ENCODE results near the gene NFAM1. TPM values are rescaled to one million over a fixed set of nuclear protein-coding genes. Genes with fewer than 3 reads are reported as not detected.

NFAM1 gene
- total and polyA plus RNA-seq, 5 donors, result 1.0 to 4.9 (median 2.8) TPM

GRCh38 chr22:42396621-42397331 lies 35.4 kb downstream of the NFAM1 start:
- Histone ChIP-seq H3K9me3 (ENCODE audit: control insufficient read depth, low read length) (no peaks in the 10 kb centered on the region), H3K4me1 (ENCODE audit: control insufficient read depth, insufficient read depth, low read length) (no peaks in the 10 kb centered on the region), H3K4me3 (ENCODE audit: low read length) (no peak overlapping the region), H3K27ac (ENCODE audit: low read length) (no peak overlapping the region), H3K27me3 (ENCODE audit: control insufficient read depth, insufficient read depth) (no peaks in the 10 kb centered on the region)
- intact Hi-C loops (cut with DNase I), result no loop called here
- peak in 1 of 3 donors; percentile 67 for DNase-seq
- ATAC-seq, result peak; percentile 39 to 54
- WGBS, result 57% methylated on average over 24 of the region's 24 CpGs

- H3K4me1 ChIP-seq (ENCODE audit: control insufficient read depth, insufficient read depth, low read length), result no peaks in the 10 kb centered on the region
- H3K27me3 ChIP-seq (ENCODE audit: control insufficient read depth, insufficient read depth), result no peaks in the 10 kb centered on the region
- H3K9me3 ChIP-seq (ENCODE audit: control insufficient read depth, low read length), result no peaks in the 10 kb centered on the region
- DNase-seq, result peak in 1 of 3 donors; percentile 5
- H3K4me3 ChIP-seq (ENCODE audit: low read length), result no peak overlapping the region
- intact Hi-C loops (cut with DNase I), result no loop called here
- 79% methylated on average over 7 of the region's 7 CpGs for WGBS
- no peak overlapping the region for H3K27ac ChIP-seq (ENCODE audit: low read length)
- ATAC-seq, result no peak
Measured at GRCh38 chr22:42389143-42389542, 43.1 kb downstream of the NFAM1 start.

DNA sequence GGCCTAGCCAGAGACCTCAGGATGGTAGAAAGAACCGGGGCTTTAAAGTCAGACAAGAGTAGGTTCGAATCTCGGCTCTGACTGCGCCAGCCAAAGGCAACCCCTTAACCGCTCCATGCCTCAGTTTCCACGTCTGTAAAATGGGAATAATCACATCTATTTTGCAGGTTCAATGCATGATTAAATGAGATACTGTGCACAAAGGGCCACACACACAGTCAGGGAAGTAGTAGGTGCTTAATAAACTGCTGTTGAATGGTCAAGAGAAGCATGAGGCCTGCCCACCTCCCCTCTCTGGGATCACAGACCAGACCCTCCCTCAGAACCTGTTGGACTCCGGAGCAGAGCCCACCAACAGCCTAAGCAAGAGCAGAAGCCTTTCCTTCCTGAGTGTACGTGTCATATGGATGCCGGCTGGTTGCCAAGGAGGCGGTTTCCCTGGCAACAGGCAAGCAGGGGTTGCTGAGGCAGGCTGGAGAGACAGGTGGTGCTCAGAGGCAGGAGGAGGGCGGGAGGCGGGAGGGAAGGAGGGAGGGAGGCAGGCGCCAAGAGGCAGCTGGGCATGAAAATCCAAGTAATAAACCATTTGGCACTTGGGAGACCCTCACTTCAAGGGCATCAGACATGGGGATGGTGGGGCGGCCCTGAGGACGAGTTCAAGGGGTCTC lies 43.9 kb downstream of the NFAM1 start:
- 82% methylated on average over 15 of the region's 15 CpGs for WGBS
- H3K27ac ChIP-seq (ENCODE audit: low read length), result no peak overlapping the region
- intact Hi-C loops (cut with DNase I), result no loop called here
- H3K4me1 ChIP-seq (ENCODE audit: control insufficient read depth, insufficient read depth, low read length), result no peaks in the 10 kb centered on the region
- H3K9me3 ChIP-seq (ENCODE audit: control insufficient read depth, low read length), result no peaks in the 10 kb centered on the region
- DNase-seq (peak in 1 of 3 donors; percentile 57), ATAC-seq (no peak)
- H3K4me3 ChIP-seq (ENCODE audit: low read length), result no peak overlapping the region
- no peaks in the 10 kb centered on the region for H3K27me3 ChIP-seq (ENCODE audit: control insufficient read depth, insufficient read depth)

- Histone ChIP-seq H3K27ac (ENCODE audit: low read length) (no peak overlapping the region), H3K4me1 (ENCODE audit: control insufficient read depth, insufficient read depth, low read length) (no peaks in the 10 kb centered on the region), H3K27me3 (ENCODE audit: control insufficient read depth, insufficient read depth) (no peaks in the 10 kb centered on the region), H3K9me3 (ENCODE audit: control insufficient read depth, low read length) (no peaks in the 10 kb centered on the region), H3K4me3 (ENCODE audit: low read length) (no peak overlapping the region)
- peak in 1 of 3 donors; percentile 5 for DNase-seq
- no peak for ATAC-seq
- WGBS, result 78% methylated on average over 6 of the region's 6 CpGs
- intact Hi-C loops (cut with DNase I), result no loop called here
Measured at GRCh38 chr22:42387631-42388030, 44.6 kb downstream of the NFAM1 start.

GRCh38 chr22:42385696-42386095 lies 46.5 kb downstream of the NFAM1 start:
- ATAC-seq (no peak), DNase-seq (peak in 2 of 3 donors; percentile 5 to 11)
- Histone ChIP-seq H3K27me3 (ENCODE audit: control insufficient read depth, insufficient read depth) (no peaks in the 10 kb centered on the region), H3K27ac (ENCODE audit: low read length) (no peak overlapping the region), H3K9me3 (ENCODE audit: control insufficient read depth, low read length) (no peaks in the 10 kb centered on the region), H3K4me1 (ENCODE audit: control insufficient read depth, insufficient read depth, low read length) (no peaks in the 10 kb centered on the region), H3K4me3 (ENCODE audit: low read length) (no peak overlapping the region)
- intact Hi-C loops (cut with DNase I), result no loop called here
- 82% methylated on average over 8 of the region's 8 CpGs for WGBS

- Histone ChIP-seq H3K27me3 (ENCODE audit: control insufficient read depth, insufficient read depth) (no peaks in the 10 kb centered on the region), H3K9me3 (ENCODE audit: control insufficient read depth, low read length) (no peaks in the 10 kb centered on the region), H3K4me1 (ENCODE audit: control insufficient read depth, insufficient read depth, low read length) (no peaks in the 10 kb centered on the region), H3K4me3 (ENCODE audit: low read length) (no peak overlapping the region), H3K27ac (ENCODE audit: low read length) (no peak overlapping the region)
- 81% methylated on average over 5 of the region's 5 CpGs for WGBS
- peak in 2 of 3 donors; percentile 5 to 44 for DNase-seq
- ATAC-seq, result no peak
- intact Hi-C loops (cut with DNase I), result no loop called here
Measured at GRCh38 chr22:42384506-42384905, 47.7 kb downstream of the NFAM1 start.

- Histone ChIP-seq H3K9me3 (ENCODE audit: control insufficient read depth, low read length) (no peaks in the 10 kb centered on the region), H3K4me3 (ENCODE audit: low read length) (no peak overlapping the region), H3K27me3 (ENCODE audit: control insufficient read depth, insufficient read depth) (no peaks in the 10 kb centered on the region), H3K4me1 (ENCODE audit: control insufficient read depth, insufficient read depth, low read length) (no peaks in the 10 kb centered on the region), H3K27ac (ENCODE audit: low read length) (no peak overlapping the region)
- ATAC-seq (no peak), DNase-seq (peak in 2 of 3 donors; percentile 23 to 30)
- 88% methylated on average over 7 of the region's 7 CpGs for WGBS
- intact Hi-C loops (cut with DNase I), result no loop called here
Measured at GRCh38 chr22:42383851-42384417, 48.3 kb downstream of the NFAM1 start.

- no peaks in the 10 kb centered on the region for H3K27me3 ChIP-seq (ENCODE audit: control insufficient read depth, insufficient read depth)
- 86% methylated on average over 5 of the region's 5 CpGs for WGBS
- H3K9me3 ChIP-seq (ENCODE audit: control insufficient read depth, low read length), result no peaks in the 10 kb centered on the region
- ATAC-seq, result no peak
- H3K4me1 ChIP-seq (ENCODE audit: control insufficient read depth, insufficient read depth, low read length), result no peaks in the 10 kb centered on the region
- H3K27ac ChIP-seq (ENCODE audit: low read length), result no peak overlapping the region
- intact Hi-C loops (cut with DNase I), result no loop called here
- no peak overlapping the region for H3K4me3 ChIP-seq (ENCODE audit: low read length)
- DNase-seq, result peak in 1 of 3 donors; percentile 22
Measured at GRCh38 chr22:42383287-42383686, 48.9 kb downstream of the NFAM1 start.

- DNase-seq (peak in 1 of 3 donors; percentile 38), ATAC-seq (no peak)
- no peaks in the 10 kb centered on the region for H3K4me1 ChIP-seq (ENCODE audit: control insufficient read depth, insufficient read depth, low read length)
- intact Hi-C loops (cut with DNase I), result no loop called here
- 75% methylated on average over 12 of the region's 12 CpGs for WGBS
- no peak overlapping the region for H3K4me3 ChIP-seq (ENCODE audit: low read length)
- no peak overlapping the region for H3K27ac ChIP-seq (ENCODE audit: low read length)
- no peaks in the 10 kb centered on the region for H3K27me3 ChIP-seq (ENCODE audit: control insufficient read depth, insufficient read depth)
- H3K9me3 ChIP-seq (ENCODE audit: control insufficient read depth, low read length), result no peaks in the 10 kb centered on the region
Measured at GRCh38 chr22:42380769-42381551, 51.2 kb downstream of the NFAM1 start.

GRCh38 chr22:42379966-42380537 lies 52.2 kb downstream of the NFAM1 start:
- Histone ChIP-seq H3K27ac (ENCODE audit: low read length) (no peak overlapping the region), H3K4me3 (ENCODE audit: low read length) (no peak overlapping the region), H3K27me3 (ENCODE audit: control insufficient read depth, insufficient read depth) (no peaks in the 10 kb centered on the region), H3K9me3 (ENCODE audit: control insufficient read depth, low read length) (no peaks in the 10 kb centered on the region), H3K4me1 (ENCODE audit: control insufficient read depth, insufficient read depth, low read length) (no peaks in the 10 kb centered on the region)
- 88% methylated on average over 16 of the region's 16 CpGs for WGBS
- ATAC-seq (no peak), DNase-seq (no peak)
- intact Hi-C loops (cut with DNase I), result no loop called here

All from right cardiac atrium (tissue), 5 donors.